Measurements from ENCODE around the gene COL26A1. TPM values are rescaled to one million over a fixed set of nuclear protein-coding genes. Genes with fewer than 3 reads are reported as not detected.

Gene COL26A1
- polyA plus RNA-seq, 1 donor from 2014 or later, result 36.6 TPM

DNA sequence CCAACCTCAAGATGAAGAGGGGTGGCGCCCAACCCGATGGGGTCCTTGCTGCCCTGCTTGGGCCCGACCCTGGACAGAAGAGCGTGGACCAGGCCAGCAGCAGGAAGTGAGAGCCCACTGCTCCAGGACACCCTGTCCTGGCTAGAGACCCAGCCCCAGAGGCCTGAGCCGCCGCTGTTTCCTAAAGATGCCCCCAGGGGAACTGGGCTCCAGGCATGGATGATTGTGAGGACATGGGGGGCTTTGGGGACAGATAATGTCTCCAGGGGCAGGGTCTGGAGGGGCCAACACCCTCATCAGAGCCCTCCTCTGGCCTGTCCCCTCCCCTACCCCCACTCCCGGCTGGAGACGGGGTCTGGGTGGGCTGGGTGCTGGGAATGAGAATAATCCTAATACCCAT is 194.7 kb downstream of the COL26A1 start:
- Histone ChIP-seq H3K4me3 (ENCODE audit: low read length) (no peak overlapping the region), H3K27me3 (ENCODE audit: insufficient read depth, low read depth, low read length) (no peaks in the 10 kb centered on the region), H3K9me3 (ENCODE audit: low read length) (no peaks in the 10 kb centered on the region), H3K36me3 (ENCODE audit: insufficient read depth, low read length) (no peaks in the 10 kb centered on the region), H4K20me1 (ENCODE audit: insufficient read depth) (no peaks in the 10 kb centered on the region), H3K27ac (ENCODE audit: low read length) (no peak overlapping the region), H3K9me2 (ENCODE audit: insufficient read depth, low read length) (no peaks in the 10 kb centered on the region), H3K79me2 (replicated peaks; ENCODE audit: insufficient read depth, low read length) (no peaks in the 10 kb centered on the region), H2AFZ (ENCODE audit: low read depth, low read length) (no peak overlapping the region), H3F3A (ENCODE audit: insufficient read depth, low read length, poor library complexity, severe bottlenecking) (no peaks in the 10 kb centered on the region), H3K9ac (ENCODE audit: low read length) (no peak overlapping the region), H3K4me2 (ENCODE audit: low read length) (no peak overlapping the region)
- TF ChIP-seq TAF1 (IDR thresholded peaks at IDR 0.05; ENCODE audit: low read depth) (no peak), EP300 (conservative IDR thresholded peaks at IDR 0.05; ENCODE audit: poor library complexity, severe bottlenecking) (no peak), POLR2AphosphoS5 (IDR thresholded peaks at IDR 0.05) (no peak), MXI1 (conservative IDR thresholded peaks at IDR 0.05; ENCODE audit: poor library complexity, severe bottlenecking) (no peak), EZH2 (IDR thresholded peaks at IDR 0.05; ENCODE audit: borderline replicate concordance, insufficient read depth, low read length, poor library complexity, severe bottlenecking) (no peak), SMC3 (conservative IDR thresholded peaks at IDR 0.05; ENCODE audit: poor library complexity) (no peak), RAD21 (conservative IDR thresholded peaks at IDR 0.05) (no peak)
- TF ChIP-seq, protein P1, sequence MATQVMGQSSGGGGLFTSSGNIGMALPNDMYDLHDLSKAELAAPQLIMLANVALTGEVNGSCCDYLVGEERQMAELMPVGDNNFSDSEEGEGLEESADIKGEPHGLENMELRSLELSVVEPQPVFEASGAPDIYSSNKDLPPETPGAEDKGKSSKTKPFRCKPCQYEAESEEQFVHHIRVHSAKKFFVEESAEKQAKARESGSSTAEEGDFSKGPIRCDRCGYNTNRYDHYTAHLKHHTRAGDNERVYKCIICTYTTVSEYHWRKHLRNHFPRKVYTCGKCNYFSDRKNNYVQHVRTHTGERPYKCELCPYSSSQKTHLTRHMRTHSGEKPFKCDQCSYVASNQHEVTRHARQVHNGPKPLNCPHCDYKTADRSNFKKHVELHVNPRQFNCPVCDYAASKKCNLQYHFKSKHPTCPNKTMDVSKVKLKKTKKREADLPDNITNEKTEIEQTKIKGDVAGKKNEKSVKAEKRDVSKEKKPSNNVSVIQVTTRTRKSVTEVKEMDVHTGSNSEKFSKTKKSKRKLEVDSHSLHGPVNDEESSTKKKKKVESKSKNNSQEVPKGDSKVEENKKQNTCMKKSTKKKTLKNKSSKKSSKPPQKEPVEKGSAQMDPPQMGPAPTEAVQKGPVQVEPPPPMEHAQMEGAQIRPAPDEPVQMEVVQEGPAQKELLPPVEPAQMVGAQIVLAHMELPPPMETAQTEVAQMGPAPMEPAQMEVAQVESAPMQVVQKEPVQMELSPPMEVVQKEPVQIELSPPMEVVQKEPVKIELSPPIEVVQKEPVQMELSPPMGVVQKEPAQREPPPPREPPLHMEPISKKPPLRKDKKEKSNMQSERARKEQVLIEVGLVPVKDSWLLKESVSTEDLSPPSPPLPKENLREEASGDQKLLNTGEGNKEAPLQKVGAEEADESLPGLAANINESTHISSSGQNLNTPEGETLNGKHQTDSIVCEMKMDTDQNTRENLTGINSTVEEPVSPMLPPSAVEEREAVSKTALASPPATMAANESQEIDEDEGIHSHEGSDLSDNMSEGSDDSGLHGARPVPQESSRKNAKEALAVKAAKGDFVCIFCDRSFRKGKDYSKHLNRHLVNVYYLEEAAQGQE (IDR thresholded peaks at IDR 0.05; ENCODE audit: borderline replicate concordance), result no peak
- TF ChIP-seq, protein P2, sequence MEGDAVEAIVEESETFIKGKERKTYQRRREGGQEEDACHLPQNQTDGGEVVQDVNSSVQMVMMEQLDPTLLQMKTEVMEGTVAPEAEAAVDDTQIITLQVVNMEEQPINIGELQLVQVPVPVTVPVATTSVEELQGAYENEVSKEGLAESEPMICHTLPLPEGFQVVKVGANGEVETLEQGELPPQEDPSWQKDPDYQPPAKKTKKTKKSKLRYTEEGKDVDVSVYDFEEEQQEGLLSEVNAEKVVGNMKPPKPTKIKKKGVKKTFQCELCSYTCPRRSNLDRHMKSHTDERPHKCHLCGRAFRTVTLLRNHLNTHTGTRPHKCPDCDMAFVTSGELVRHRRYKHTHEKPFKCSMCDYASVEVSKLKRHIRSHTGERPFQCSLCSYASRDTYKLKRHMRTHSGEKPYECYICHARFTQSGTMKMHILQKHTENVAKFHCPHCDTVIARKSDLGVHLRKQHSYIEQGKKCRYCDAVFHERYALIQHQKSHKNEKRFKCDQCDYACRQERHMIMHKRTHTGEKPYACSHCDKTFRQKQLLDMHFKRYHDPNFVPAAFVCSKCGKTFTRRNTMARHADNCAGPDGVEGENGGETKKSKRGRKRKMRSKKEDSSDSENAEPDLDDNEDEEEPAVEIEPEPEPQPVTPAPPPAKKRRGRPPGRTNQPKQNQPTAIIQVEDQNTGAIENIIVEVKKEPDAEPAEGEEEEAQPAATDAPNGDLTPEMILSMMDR (IDR thresholded peaks at IDR 0.05; ENCODE audit: poor library complexity, severe bottlenecking), result no peak

DNA sequence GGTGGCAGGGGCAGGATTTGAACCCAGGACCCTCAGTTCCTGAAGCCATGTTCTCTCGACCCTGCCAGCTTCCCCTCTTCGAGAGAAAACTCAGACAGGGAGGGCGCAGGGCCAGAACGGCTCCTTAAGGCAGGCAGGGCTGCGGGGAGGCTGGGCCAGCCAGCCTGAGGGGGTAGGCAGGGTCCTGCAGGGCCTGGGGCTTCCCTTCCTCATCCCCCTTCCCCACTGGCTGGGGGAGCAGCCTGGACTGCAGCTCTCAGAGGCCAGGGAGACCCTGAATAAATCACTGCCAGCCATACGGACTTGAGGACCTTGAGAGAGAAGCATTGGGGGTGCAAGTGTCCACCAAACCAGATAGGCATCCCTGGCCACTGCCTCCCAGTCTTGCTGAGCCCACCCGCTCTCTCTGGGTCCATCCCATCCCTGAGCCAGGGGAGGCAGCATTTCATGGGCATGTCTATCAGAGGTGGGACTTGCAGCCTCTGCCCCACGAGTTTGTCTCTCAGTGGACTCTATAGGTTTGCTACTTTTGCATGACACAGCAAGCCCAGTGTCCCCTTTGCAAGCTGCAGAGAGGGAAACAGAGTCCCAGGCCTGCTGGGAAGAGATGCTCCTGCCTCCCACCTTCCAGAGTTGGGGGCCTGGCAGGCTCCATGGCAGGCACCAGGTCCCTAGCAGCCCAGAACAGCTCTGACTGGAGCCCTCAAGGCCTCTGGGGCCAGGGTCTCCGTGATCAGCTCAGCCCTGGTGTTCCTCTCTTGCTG is 195.5 kb downstream of the COL26A1 start:
- no peak overlapping the region for H3K27ac ChIP-seq (ENCODE audit: low read length)
- H4K20me1 ChIP-seq (ENCODE audit: insufficient read depth), result no peaks in the 10 kb centered on the region
- no peak overlapping the region for H3K4me3 ChIP-seq (ENCODE audit: low read length)
- H3K9me3 ChIP-seq (ENCODE audit: low read length), result no peaks in the 10 kb centered on the region
- no peaks in the 10 kb centered on the region for H3K36me3 ChIP-seq (ENCODE audit: insufficient read depth, low read length)
- no peaks in the 10 kb centered on the region for H3K79me2 ChIP-seq (replicated peaks; ENCODE audit: insufficient read depth, low read length)
- TF ChIP-seq EZH2 (IDR thresholded peaks at IDR 0.05; ENCODE audit: borderline replicate concordance, insufficient read depth, low read length, poor library complexity, severe bottlenecking), result no peak
- TF ChIP-seq, protein P1 (IDR thresholded peaks at IDR 0.05; ENCODE audit: borderline replicate concordance), result no peak
- TF ChIP-seq MXI1 (conservative IDR thresholded peaks at IDR 0.05; ENCODE audit: poor library complexity, severe bottlenecking), result no peak
- no peak for TF ChIP-seq TAF1 (IDR thresholded peaks at IDR 0.05; ENCODE audit: low read depth)
- no peak for TF ChIP-seq SMC3 (conservative IDR thresholded peaks at IDR 0.05; ENCODE audit: poor library complexity)
- no peak for TF ChIP-seq RAD21 (conservative IDR thresholded peaks at IDR 0.05)
- no peak for TF ChIP-seq POLR2AphosphoS5 (IDR thresholded peaks at IDR 0.05)
- no peak for TF ChIP-seq EP300 (conservative IDR thresholded peaks at IDR 0.05; ENCODE audit: poor library complexity, severe bottlenecking)
- TF ChIP-seq, protein P2 (IDR thresholded peaks at IDR 0.05; ENCODE audit: poor library complexity, severe bottlenecking), result no peak
- H3F3A ChIP-seq (ENCODE audit: insufficient read depth, low read length, poor library complexity, severe bottlenecking), result no peaks in the 10 kb centered on the region
- H3K27me3 ChIP-seq (ENCODE audit: insufficient read depth, low read depth, low read length), result no peaks in the 10 kb centered on the region
- H3K4me2 ChIP-seq (ENCODE audit: low read length), result no peak overlapping the region
- no peak overlapping the region for H3K9ac ChIP-seq (ENCODE audit: low read length)
- no peaks in the 10 kb centered on the region for H3K9me2 ChIP-seq (ENCODE audit: insufficient read depth, low read length)
- H2AFZ ChIP-seq (ENCODE audit: low read depth, low read length), result no peak overlapping the region

All from neural cell (in vitro differentiated cells).